Measurements from ENCODE around the gene ATP6V0A1.

ATP6V0A1 gene

GRCh38 chr17:42508426-42509165 is 49.9 kb downstream of the ATP6V0A1 start:
- no peak for DNase-seq (ENCODE audit: low spot score)
- in situ Hi-C loops (cut with MboI; ENCODE audit: low sequenced_read_pairs, unreplicated experiment) = loop anchor here (5.0 kb wide), 1 partner anchor 96 kb away; no protein-coding TSS in a partner anchor
- TF ChIP-seq, protein P1, sequence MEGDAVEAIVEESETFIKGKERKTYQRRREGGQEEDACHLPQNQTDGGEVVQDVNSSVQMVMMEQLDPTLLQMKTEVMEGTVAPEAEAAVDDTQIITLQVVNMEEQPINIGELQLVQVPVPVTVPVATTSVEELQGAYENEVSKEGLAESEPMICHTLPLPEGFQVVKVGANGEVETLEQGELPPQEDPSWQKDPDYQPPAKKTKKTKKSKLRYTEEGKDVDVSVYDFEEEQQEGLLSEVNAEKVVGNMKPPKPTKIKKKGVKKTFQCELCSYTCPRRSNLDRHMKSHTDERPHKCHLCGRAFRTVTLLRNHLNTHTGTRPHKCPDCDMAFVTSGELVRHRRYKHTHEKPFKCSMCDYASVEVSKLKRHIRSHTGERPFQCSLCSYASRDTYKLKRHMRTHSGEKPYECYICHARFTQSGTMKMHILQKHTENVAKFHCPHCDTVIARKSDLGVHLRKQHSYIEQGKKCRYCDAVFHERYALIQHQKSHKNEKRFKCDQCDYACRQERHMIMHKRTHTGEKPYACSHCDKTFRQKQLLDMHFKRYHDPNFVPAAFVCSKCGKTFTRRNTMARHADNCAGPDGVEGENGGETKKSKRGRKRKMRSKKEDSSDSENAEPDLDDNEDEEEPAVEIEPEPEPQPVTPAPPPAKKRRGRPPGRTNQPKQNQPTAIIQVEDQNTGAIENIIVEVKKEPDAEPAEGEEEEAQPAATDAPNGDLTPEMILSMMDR (IDR thresholded peaks at IDR 0.05; ENCODE audit: borderline replicate concordance, control extremely low read depth, extremely low read depth, insufficient read depth, missing control alignments) = no peak

DNA sequence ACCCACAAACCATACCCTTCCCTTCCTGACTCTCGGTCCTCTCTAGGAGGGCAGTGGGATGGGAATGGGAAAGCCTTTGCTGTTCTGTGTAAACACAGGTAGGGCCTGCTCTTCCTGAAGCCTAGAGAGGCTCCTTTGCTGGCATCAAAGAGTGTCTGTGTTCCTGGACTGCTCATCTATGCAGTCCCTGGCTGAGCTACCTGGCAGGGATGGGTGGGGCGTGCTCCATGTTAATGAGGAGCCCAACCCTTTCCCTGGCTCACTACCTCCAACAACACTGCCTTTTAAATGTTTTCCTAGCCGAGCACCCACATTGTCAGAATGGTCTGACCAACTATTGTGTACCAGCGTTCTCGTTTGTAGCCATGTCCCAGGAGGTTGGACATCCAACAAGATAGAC is 50.7 kb downstream of the ATP6V0A1 start:
- in situ Hi-C loops (cut with MboI; ENCODE audit: low sequenced_read_pairs, unreplicated experiment) = loop anchor here (5.0 kb wide), 1 partner anchor 97 kb away; no protein-coding TSS in a partner anchor
- no peak for DNase-seq (ENCODE audit: low spot score)
- TF ChIP-seq, protein P1 (IDR thresholded peaks at IDR 0.05; ENCODE audit: borderline replicate concordance, control extremely low read depth, extremely low read depth, insufficient read depth, missing control alignments) = no peak

DNA sequence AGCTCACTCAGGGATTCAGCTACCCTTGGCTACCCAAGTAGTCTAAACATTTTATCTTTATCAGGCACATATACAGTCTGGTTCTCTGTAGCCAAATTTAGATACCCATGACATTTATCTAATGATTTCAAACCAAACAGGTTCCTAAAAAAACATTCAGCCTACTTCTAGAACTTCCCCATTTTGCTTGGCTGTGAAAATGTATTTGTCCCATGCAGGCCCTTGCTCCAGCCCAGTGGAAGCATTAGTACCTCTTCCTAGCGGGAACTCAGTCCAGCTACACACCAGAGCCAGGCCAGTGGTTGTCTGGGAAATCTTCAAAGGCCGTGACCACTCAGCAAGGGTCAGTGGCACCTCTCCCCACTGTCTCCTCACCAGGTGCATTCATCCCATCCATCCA is 51.2 kb downstream of the ATP6V0A1 start:
- TF ChIP-seq, protein P1 (IDR thresholded peaks at IDR 0.05; ENCODE audit: borderline replicate concordance, control extremely low read depth, extremely low read depth, insufficient read depth, missing control alignments) = no peak
- in situ Hi-C loops (cut with MboI; ENCODE audit: low sequenced_read_pairs, unreplicated experiment) = loop anchor here (5.0 kb wide), 1 partner anchor 98 kb away; no protein-coding TSS in a partner anchor
- DNase-seq (ENCODE audit: low spot score) = no peak

DNA sequence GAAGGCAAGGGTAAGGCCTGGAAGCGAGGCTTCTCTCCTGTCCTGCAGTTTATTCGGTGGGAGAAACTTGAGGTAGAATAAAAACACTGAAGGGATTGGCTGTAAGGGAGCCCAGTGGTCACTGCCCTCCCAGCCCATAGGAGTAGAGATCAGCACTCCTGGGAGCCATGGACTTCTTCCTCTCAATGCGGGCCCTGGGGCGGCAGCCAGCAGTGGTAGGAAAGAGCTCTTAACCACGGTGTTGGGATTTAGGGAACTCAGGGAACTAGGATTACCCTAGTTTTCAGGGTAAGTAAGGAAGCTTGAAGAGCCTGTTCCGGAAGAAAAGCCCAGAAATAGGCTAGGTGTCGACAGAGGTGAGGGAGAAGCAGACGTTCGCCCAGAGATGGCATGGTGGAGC is 53.6 kb downstream of the ATP6V0A1 start:
- no peak for DNase-seq (ENCODE audit: low spot score)
- TF ChIP-seq, protein P1 (IDR thresholded peaks at IDR 0.05; ENCODE audit: borderline replicate concordance, control extremely low read depth, extremely low read depth, insufficient read depth, missing control alignments) = no peak
- in situ Hi-C loops (cut with MboI; ENCODE audit: low sequenced_read_pairs, unreplicated experiment) = no loop called here

- in situ Hi-C loops (cut with MboI; ENCODE audit: low sequenced_read_pairs, unreplicated experiment) = no loop called here
- TF ChIP-seq, protein P1 (IDR thresholded peaks at IDR 0.05; ENCODE audit: borderline replicate concordance, control extremely low read depth, extremely low read depth, insufficient read depth, missing control alignments) = no peak
- peak; percentile 87 for DNase-seq (ENCODE audit: low spot score)
Observed at GRCh38 chr17:42512733-42513251, 54.1 kb downstream of the ATP6V0A1 start.

- in situ Hi-C loops (cut with MboI; ENCODE audit: low sequenced_read_pairs, unreplicated experiment) = no loop called here
- DNase-seq (ENCODE audit: low spot score) = no peak
- TF ChIP-seq, protein P1 (IDR thresholded peaks at IDR 0.05; ENCODE audit: borderline replicate concordance, control extremely low read depth, extremely low read depth, insufficient read depth, missing control alignments) = no peak
Observed at GRCh38 chr17:42513686-42514085, 55.0 kb downstream of the ATP6V0A1 start.
